Measurements from ENCODE around the gene AHCTF1.

DNA sequence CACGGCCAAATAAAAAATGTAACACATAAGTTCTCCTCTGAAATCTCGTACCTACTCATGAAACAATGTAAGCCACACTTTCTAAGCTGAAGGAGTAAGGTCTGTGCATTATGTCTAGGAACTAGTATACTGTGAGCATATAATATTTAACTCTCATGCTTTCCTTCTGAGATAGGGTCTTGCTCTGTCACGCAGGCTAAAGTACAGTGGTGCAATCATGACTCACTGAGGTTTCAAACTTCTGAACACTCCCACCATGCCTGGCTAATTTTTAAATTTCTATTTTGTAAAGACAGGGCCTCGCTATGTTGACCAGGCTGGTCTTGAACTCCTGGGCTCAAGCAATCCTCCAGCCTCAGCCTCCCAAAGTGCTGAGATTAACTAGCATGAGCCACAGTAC lies 71.3 kb downstream of the AHCTF1 start:
- TF ChIP-seq, protein P1, sequence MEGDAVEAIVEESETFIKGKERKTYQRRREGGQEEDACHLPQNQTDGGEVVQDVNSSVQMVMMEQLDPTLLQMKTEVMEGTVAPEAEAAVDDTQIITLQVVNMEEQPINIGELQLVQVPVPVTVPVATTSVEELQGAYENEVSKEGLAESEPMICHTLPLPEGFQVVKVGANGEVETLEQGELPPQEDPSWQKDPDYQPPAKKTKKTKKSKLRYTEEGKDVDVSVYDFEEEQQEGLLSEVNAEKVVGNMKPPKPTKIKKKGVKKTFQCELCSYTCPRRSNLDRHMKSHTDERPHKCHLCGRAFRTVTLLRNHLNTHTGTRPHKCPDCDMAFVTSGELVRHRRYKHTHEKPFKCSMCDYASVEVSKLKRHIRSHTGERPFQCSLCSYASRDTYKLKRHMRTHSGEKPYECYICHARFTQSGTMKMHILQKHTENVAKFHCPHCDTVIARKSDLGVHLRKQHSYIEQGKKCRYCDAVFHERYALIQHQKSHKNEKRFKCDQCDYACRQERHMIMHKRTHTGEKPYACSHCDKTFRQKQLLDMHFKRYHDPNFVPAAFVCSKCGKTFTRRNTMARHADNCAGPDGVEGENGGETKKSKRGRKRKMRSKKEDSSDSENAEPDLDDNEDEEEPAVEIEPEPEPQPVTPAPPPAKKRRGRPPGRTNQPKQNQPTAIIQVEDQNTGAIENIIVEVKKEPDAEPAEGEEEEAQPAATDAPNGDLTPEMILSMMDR (conservative IDR thresholded peaks at IDR 0.05; ENCODE audit: low read depth, low read length): no peak
- TF ChIP-seq EZH2 (IDR thresholded peaks at IDR 0.05; ENCODE audit: borderline replicate concordance, low read depth, low read length, poor library complexity, severe bottlenecking): no peak

Data from A673 (cell line).